Liver (tissue), 9 donors: ENCODE measurements around the gene IFRD2. TPM values are rescaled to one million over a fixed set of nuclear protein-coding genes. Genes with fewer than 3 reads are reported as not detected.

Experiments
- DNase-seq: peaks from one replicate; pipeline ENCODE4 v3.0.0-alpha.2; 2017; ENCODE audit warnings: low spot score
- H3K27ac ChIP-seq, 2 donors: one replicate each; pipeline ENCODE4 v1.7.0; 2013; ENCODE audit warnings: inconsistent platforms in 2 of 2, low read length in 2 of 2, control low read depth in 1 of 2, low read depth in 1 of 2, mild to moderate bottlenecking in 1 of 2
- H3K27me3 ChIP-seq, 4 donors: one replicate each; pipeline versions ENCODE4 v1.6.1 to v1.7.0; 2013; ENCODE audit warnings: low read length in 3 of 4, inconsistent platforms in 1 of 4, mild to moderate bottlenecking in 1 of 4, moderate library complexity in 1 of 4; ENCODE audit not compliant: control insufficient read depth in 4 of 4, insufficient read depth in 4 of 4
- H3K36me3 ChIP-seq, 4 donors: one replicate each; pipeline versions ENCODE4 v1.6.1 to v1.7.0; 2013; ENCODE audit warnings: low read length in 3 of 4, mild to moderate bottlenecking in 3 of 4, low read depth in 1 of 4, moderate library complexity in 1 of 4; ENCODE audit not compliant: control insufficient read depth in 4 of 4, insufficient read depth in 3 of 4
- H3K4me1 ChIP-seq, 4 donors: one replicate each; pipeline versions ENCODE4 v1.6.1 to v1.7.0; 2013; ENCODE audit warnings: low read length in 3 of 4, mild to moderate bottlenecking in 3 of 4, moderate library complexity in 1 of 4; ENCODE audit not compliant: control insufficient read depth in 4 of 4, insufficient read depth in 4 of 4
- H3K4me3 ChIP-seq, 3 donors: one replicate each; pipeline versions ENCODE4 v1.6.1 to v1.7.0; 2013; ENCODE audit warnings: low read length in 3 of 3, control low read depth in 1 of 3, low read depth in 1 of 3, mild to moderate bottlenecking in 1 of 3
- H3K9ac ChIP-seq, 2 donors: one replicate each; pipeline ENCODE4 v1.7.0; 2013; ENCODE audit warnings: low read length in 2 of 2, mild to moderate bottlenecking in 2 of 2, moderate library complexity in 2 of 2, control low read depth in 1 of 2, low read depth in 1 of 2
- H3K9me3 ChIP-seq, 4 donors: one replicate each; pipeline versions ENCODE4 v1.6.1 to v1.7.0; 2013; ENCODE audit warnings: low read length in 3 of 4; ENCODE audit not compliant: control insufficient read depth in 4 of 4
- ATF3 ChIP-seq: IDR thresholded peaks from 2 replicates; pipeline ENCODE4 v1.6.1; 2016; ENCODE audit warnings: antibody characterized with exemption
- FOXA1 ChIP-seq: IDR thresholded peaks from 2 replicates; pipeline ENCODE4 v1.6.1; 2016; ENCODE audit warnings: antibody characterized with exemption
- FOXA2 ChIP-seq: IDR thresholded peaks from 2 replicates; pipeline ENCODE4 v1.6.1; 2016; ENCODE audit warnings: antibody characterized with exemption
- GABPA ChIP-seq, 2 donors: IDR thresholded peaks in 1 of 2; conservative IDR thresholded peaks in 1 of 2; 2 replicates each; pipeline ENCODE4 v1.6.1; 2016; ENCODE audit warnings: antibody characterized with exemption in 2 of 2, mild to moderate bottlenecking in 1 of 2, moderate library complexity in 1 of 2
- HNF4A ChIP-seq, 2 donors: conservative IDR thresholded peaks; 2 replicates each; pipeline ENCODE4 v1.6.1; 2016; ENCODE audit warnings: antibody characterized with exemption in 2 of 2, mild to moderate bottlenecking in 2 of 2
- HNF4G ChIP-seq: IDR thresholded peaks from 2 replicates; pipeline ENCODE4 v1.6.1; 2016; ENCODE audit warnings: antibody characterized with exemption
- MAX ChIP-seq: IDR thresholded peaks from 2 replicates; pipeline ENCODE4 v1.6.1; 2016; ENCODE audit warnings: antibody characterized with exemption
- NR2F2 ChIP-seq: IDR thresholded peaks from 2 replicates; pipeline ENCODE4 v1.6.1; 2016; ENCODE audit warnings: antibody characterized with exemption
- RAD21 ChIP-seq, 2 donors: IDR thresholded peaks; 2 replicates each; pipeline ENCODE4 v1.6.1; 2016; ENCODE audit warnings: antibody characterized with exemption in 2 of 2, mild to moderate bottlenecking in 2 of 2
- REST ChIP-seq: IDR thresholded peaks from 2 replicates; pipeline ENCODE4 v1.6.1; 2016; ENCODE audit warnings: antibody characterized with exemption, mild to moderate bottlenecking
- RXRA ChIP-seq, 2 donors: IDR thresholded peaks; 2 replicates each; pipeline ENCODE4 v1.6.1; 2017 to 2018; ENCODE audit warnings: antibody characterized with exemption in 2 of 2, mild to moderate bottlenecking in 1 of 2
- SP1 ChIP-seq: IDR thresholded peaks from 2 replicates; pipeline ENCODE4 v1.6.1; 2018; ENCODE audit warnings: antibody characterized with exemption, mild to moderate bottlenecking
- TAF1 ChIP-seq: conservative IDR thresholded peaks from 2 replicates; pipeline ENCODE4 v1.6.1; 2016; ENCODE audit warnings: antibody characterized with exemption, mild to moderate bottlenecking
- YY1 ChIP-seq: IDR thresholded peaks from 2 replicates; pipeline ENCODE4 v1.6.1; 2016; ENCODE audit warnings: antibody characterized with exemption, mild to moderate bottlenecking
- WGBS: extraction: QIAGEN DNeasy Blood & Tissue Kit; methylation state at CpG from one replicate; pipeline ENCODE4 v1.1.7; 2013; 5-methylcytosine and 5-hydroxymethylcytosine counted together
- polyA plus RNA-seq, 2 donors: library from polyadenylated mRNA; stranded (reverse) in 1 of 2; unstranded in 1 of 2; fragments of 200-250 nt in 1 of 2; fragments of >200 nt in 1 of 2; fragmentation: Nextera tagmentation in 1 of 2; extraction: Ambion mirVana in 1 of 2; gene quantifications; one replicate each; pipeline versions ENCODE4 v1.2.1 to v1.2.3, GENCODE V29; 2013 to 2015
- total RNA-seq, 2 donors: library from RNA; depleted of rRNA; stranded (reverse); fragments of >200 nt; gene quantifications; one replicate each; pipeline ENCODE4 v1.2.3, GENCODE V29; 2014
- TF ChIP-seq, protein P1 (sequence below): fragments of 150-350 bp; IDR thresholded peaks from 2 replicates; pipeline ENCODE4 v1.5.1; 2017; ENCODE audit warnings: improper control_type of control experiment, low read depth, low read length; ENCODE audit not compliant: missing input control
- TF ChIP-seq, protein P2 (sequence below): IDR thresholded peaks from 2 replicates; pipeline ENCODE4 v1.6.1; 2016; ENCODE audit warnings: antibody characterized with exemption
- donor health status: healthy.
- donor health status: healthy.
- donor health status: healthy.
- donor health status: healthy.
- donor health status: healthy.

IFRD2 gene
- total and polyA plus RNA-seq, 4 donors, result 55.7 to 91.2 (median 63.2) TPM

GRCh38 chr3:50279255-50280016, 12.8 kb downstream of the IFRD2 start:
- TF ChIP-seq SP1, result no peak
- TF ChIP-seq GABPA (IDR thresholded peaks at IDR 0.05 in 1 of 2, conservative IDR thresholded peaks at IDR 0.05 in 1 of 2), result no peak
- TF ChIP-seq REST, result no peak
- no peak for TF ChIP-seq RAD21 (IDR thresholded peaks at IDR 0.05)
- TF ChIP-seq, protein P1, sequence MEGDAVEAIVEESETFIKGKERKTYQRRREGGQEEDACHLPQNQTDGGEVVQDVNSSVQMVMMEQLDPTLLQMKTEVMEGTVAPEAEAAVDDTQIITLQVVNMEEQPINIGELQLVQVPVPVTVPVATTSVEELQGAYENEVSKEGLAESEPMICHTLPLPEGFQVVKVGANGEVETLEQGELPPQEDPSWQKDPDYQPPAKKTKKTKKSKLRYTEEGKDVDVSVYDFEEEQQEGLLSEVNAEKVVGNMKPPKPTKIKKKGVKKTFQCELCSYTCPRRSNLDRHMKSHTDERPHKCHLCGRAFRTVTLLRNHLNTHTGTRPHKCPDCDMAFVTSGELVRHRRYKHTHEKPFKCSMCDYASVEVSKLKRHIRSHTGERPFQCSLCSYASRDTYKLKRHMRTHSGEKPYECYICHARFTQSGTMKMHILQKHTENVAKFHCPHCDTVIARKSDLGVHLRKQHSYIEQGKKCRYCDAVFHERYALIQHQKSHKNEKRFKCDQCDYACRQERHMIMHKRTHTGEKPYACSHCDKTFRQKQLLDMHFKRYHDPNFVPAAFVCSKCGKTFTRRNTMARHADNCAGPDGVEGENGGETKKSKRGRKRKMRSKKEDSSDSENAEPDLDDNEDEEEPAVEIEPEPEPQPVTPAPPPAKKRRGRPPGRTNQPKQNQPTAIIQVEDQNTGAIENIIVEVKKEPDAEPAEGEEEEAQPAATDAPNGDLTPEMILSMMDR, result no peak
- no peak for TF ChIP-seq HNF4A (conservative IDR thresholded peaks at IDR 0.05)
- Histone ChIP-seq H3K4me3 (no peak overlapping the region), H3K27ac (no peak overlapping the region), H3K4me1 (peaks cover under 1 to 19% (median 3%) of the 10 kb centered on the region in 4 donors), H3K9me3 (no peaks in the 10 kb centered on the region), H3K27me3 (peaks cover 0 to 2% (median 0%) of the 10 kb centered on the region in 4 donors), H3K36me3 (no peaks in the 10 kb centered on the region), H3K9ac (no peak overlapping the region)
- WGBS, result 95% methylated on average over 8 of the region's 8 CpGs
- no peak for DNase-seq

DNA sequence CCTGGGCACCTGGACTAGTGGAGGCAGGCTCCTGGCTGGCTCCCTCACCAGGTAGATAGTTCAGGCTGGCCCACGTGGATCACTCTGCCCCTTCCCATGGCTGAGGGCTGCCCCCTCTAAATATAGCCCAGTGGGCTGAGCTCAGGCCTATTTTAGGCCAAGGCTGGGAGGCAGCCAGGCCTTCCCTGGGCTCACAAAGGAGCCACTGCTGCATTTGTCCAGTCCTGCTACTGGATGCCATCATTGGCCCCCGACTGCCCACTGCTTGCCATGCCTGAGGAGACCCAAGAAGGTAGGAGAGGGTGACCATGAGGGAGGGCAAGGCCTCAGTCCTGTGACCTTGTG, 13.4 kb downstream of the IFRD2 start, which contains the start of gene LSMEM2:
Gene LSMEM2, plus strand, starts transcription at position 208 of the 345 bp plus-strand sequence. Its CDS starts 27 bp downstream, at position 235.
- Histone ChIP-seq H3K27me3 (peaks cover 0 to 2% (median 0%) of the 10 kb centered on the region in 4 donors), H3K27ac (no peak within 1 kb of the TSS), H3K36me3 (no peaks in the 10 kb centered on the region), H3K4me3 (no peak within 1 kb of the TSS), H3K9ac (no peak within 1 kb of the TSS), H3K9me3 (no peaks in the 10 kb centered on the region), H3K4me1 (peaks cover 2 to 24% (median 7%) of the 10 kb centered on the region in 4 donors)
- no peak for DNase-seq
- WGBS, result 80% methylated on average over 2 of the region's 2 CpGs
- no peak for TF ChIP-seq HNF4G
- no peak for TF ChIP-seq RAD21 (IDR thresholded peaks at IDR 0.05)
- no peak for TF ChIP-seq RXRA (IDR thresholded peaks at IDR 0.05)
- TF ChIP-seq HNF4A (conservative IDR thresholded peaks at IDR 0.05), result no peak
- no peak for TF ChIP-seq MAX
- TF ChIP-seq FOXA1, result no peak
- TF ChIP-seq FOXA2, result no peak
- no peak for TF ChIP-seq GABPA (IDR thresholded peaks at IDR 0.05 in 1 of 2, conservative IDR thresholded peaks at IDR 0.05 in 1 of 2)
- TF ChIP-seq NR2F2, result no peak
- TF ChIP-seq, protein P2, sequence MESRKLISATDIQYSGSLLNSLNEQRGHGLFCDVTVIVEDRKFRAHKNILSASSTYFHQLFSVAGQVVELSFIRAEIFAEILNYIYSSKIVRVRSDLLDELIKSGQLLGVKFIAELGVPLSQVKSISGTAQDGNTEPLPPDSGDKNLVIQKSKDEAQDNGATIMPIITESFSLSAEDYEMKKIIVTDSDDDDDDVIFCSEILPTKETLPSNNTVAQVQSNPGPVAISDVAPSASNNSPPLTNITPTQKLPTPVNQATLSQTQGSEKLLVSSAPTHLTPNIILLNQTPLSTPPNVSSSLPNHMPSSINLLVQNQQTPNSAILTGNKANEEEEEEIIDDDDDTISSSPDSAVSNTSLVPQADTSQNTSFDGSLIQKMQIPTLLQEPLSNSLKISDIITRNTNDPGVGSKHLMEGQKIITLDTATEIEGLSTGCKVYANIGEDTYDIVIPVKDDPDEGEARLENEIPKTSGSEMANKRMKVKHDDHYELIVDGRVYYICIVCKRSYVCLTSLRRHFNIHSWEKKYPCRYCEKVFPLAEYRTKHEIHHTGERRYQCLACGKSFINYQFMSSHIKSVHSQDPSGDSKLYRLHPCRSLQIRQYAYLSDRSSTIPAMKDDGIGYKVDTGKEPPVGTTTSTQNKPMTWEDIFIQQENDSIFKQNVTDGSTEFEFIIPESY, result no peak
- TF ChIP-seq ATF3, result no peak
- no peak for TF ChIP-seq YY1
- TF ChIP-seq TAF1, result no peak
- no peak for TF ChIP-seq SP1
